GM23248 (cell line): Measurements from ENCODE around the gene TMEM38A. TPM values are rescaled to one million over a fixed set of nuclear protein-coding genes. Genes with fewer than 3 reads are reported as not detected.
A peak's percentile ranks its signal among the peaks of the same experiment; 100 is the strongest.

Source experiments
- DNase-seq: peaks from one replicate; pipeline ENCODE4 v3.0.0-alpha.2; 2015
- H2AFZ ChIP-seq: fragments of 200-600 bp; sonication (generic); 2 replicates; pipeline ENCODE4 v1.6.1; 2016; ENCODE audit warnings: antibody characterized with exemption
- H3F3A ChIP-seq: fragments of 200-600 bp; sonication (generic); 2 replicates; pipeline ENCODE4 v1.6.1; 2016; ENCODE audit warnings: mild to moderate bottlenecking, antibody characterized with exemption, mixed run types; ENCODE audit not compliant: insufficient read depth
- H3K27ac ChIP-seq: fragments of 200-600 bp; sonication (generic); 2 replicates; pipeline ENCODE4 v1.5.1; 2016; ENCODE audit warnings: mild to moderate bottlenecking
- H3K27me3 ChIP-seq: fragments of 200-600 bp; sonication (generic); replicated peaks from 2 replicates; pipeline ENCODE4 v1.6.1; 2016; ENCODE audit warnings: mild to moderate bottlenecking; ENCODE audit not compliant: insufficient read depth
- H3K36me3 ChIP-seq: fragments of 200-600 bp; sonication (generic); 2 replicates; pipeline ENCODE4 v1.6.1; 2016; ENCODE audit warnings: low read depth, mild to moderate bottlenecking
- H3K4me1 ChIP-seq: fragments of 200-600 bp; sonication (generic); 2 replicates; pipeline ENCODE4 v1.6.1; 2016; ENCODE audit warnings: mild to moderate bottlenecking; ENCODE audit not compliant: insufficient read depth
- H3K4me2 ChIP-seq: fragments of 200-600 bp; sonication (generic); one replicate; pipeline ENCODE4 v1.6.1; 2016; ENCODE audit warnings: mild to moderate bottlenecking; ENCODE audit not compliant: unreplicated experiment
- H3K4me3 ChIP-seq: fragments of 200-600 bp; sonication (generic); 2 replicates; pipeline ENCODE4 v1.5.1; 2016; ENCODE audit warnings: mild to moderate bottlenecking
- H3K79me2 ChIP-seq: fragments of 200-600 bp; sonication (generic); 2 replicates; pipeline ENCODE4 v1.6.1; 2016; ENCODE audit warnings: mild to moderate bottlenecking; ENCODE audit not compliant: insufficient read depth
- H3K9ac ChIP-seq: fragments of 200-600 bp; sonication (generic); 2 replicates; pipeline ENCODE4 v1.6.1; 2016; ENCODE audit warnings: mild to moderate bottlenecking
- H3K9me2 ChIP-seq: fragments of 200-600 bp; sonication (generic); 2 replicates; pipeline ENCODE4 v1.6.1; 2016; ENCODE audit warnings: mixed run types, mild to moderate bottlenecking, moderate library complexity; ENCODE audit not compliant: insufficient read depth
- H3K9me3 ChIP-seq: fragments of 200-600 bp; sonication (generic); one replicate; pipeline ENCODE4 v1.6.1; 2017; ENCODE audit warnings: low read depth
- H4K20me1 ChIP-seq: fragments of 200-600 bp; sonication (generic); 2 replicates; pipeline ENCODE4 v1.6.0; 2016; ENCODE audit not compliant: insufficient read depth
- EZH2 ChIP-seq: fragments of 200-600 bp; sonication (generic); IDR thresholded peaks from 2 replicates; pipeline ENCODE4 v1.6.1; 2018; ENCODE audit warnings: antibody characterized with exemption, mild to moderate bottlenecking; ENCODE audit not compliant: insufficient read depth, poor library complexity, severe bottlenecking
- EZH2phosphoT487 ChIP-seq: fragments of 200-600 bp; sonication (generic); IDR thresholded peaks from 2 replicates; pipeline ENCODE4 v1.6.1; 2018; ENCODE audit warnings: antibody characterized with exemption, moderate library complexity, mild to moderate bottlenecking, low read depth; ENCODE audit not compliant: insufficient read depth
- WGBS, 2 experiments: methylation state at CpG; one replicate each; pipeline ENCODE4 v1.1.6; 2015 to 2017; ENCODE audit warnings: low lambda C conversion rate in 2 of 2, low coverage in 1 of 2; ENCODE audit errors: missing lambda C conversion rate in 2 of 2; 5-methylcytosine and 5-hydroxymethylcytosine counted together
- in situ Hi-C: fragments of 300-500 bp; cut with MboI; formaldehyde crosslinking; loops from 2 replicates; pipeline ENCODE4 v1.15.0; 2020
- polyA plus RNA-seq: library from polyadenylated mRNA; unstranded; fragments of >200 nt; fragmentation: Nextera tagmentation; extraction: Ambion mirVana; gene quantifications from 2 replicates; pipeline ENCODE4 v1.2.1, GENCODE V29; 2016
- total RNA-seq: library from RNA; depleted of rRNA; stranded (reverse); fragments of >200 nt; shearing (Covaris generic); gene quantifications from 2 replicates; pipeline ENCODE4 v1.2.3, GENCODE V29; 2014

The TMEM38A gene
- total and polyA plus RNA-seq, 2 experiments from 2014 or later: 1.3 to 1.6 TPM

- Histone ChIP-seq H3K4me3 (no peak overlapping the region), H3K9me2 (no peaks in the 10 kb centered on the region), H3F3A (peaks cover 14% of the 10 kb centered on the region), H2AFZ (no peak overlapping the region), H3K27me3 (no peaks in the 10 kb centered on the region), H3K4me1 (peaks cover 8% of the 10 kb centered on the region), H3K9ac (no peak overlapping the region), H3K4me2 (no peak overlapping the region), H3K9me3 (no peaks in the 10 kb centered on the region), H3K27ac (no peak overlapping the region), H3K79me2 (peaks cover 75% of the 10 kb centered on the region), H4K20me1 (peaks cover 32% of the 10 kb centered on the region; the same call in 1 of the 2 replicates), H3K36me3 (no peaks in the 10 kb centered on the region)
- no peak for DNase-seq
- in situ Hi-C loops: no loop called here
- no peak for TF ChIP-seq EZH2
- TF ChIP-seq EZH2phosphoT487: no peak
- 86 to 87% methylated on average over 16 of the region's 16 CpGs for WGBS, 2 experiments
Measured at GRCh38 chr19:16625163-16625958, 35.6 kb upstream of the TMEM38A start.

DNA sequence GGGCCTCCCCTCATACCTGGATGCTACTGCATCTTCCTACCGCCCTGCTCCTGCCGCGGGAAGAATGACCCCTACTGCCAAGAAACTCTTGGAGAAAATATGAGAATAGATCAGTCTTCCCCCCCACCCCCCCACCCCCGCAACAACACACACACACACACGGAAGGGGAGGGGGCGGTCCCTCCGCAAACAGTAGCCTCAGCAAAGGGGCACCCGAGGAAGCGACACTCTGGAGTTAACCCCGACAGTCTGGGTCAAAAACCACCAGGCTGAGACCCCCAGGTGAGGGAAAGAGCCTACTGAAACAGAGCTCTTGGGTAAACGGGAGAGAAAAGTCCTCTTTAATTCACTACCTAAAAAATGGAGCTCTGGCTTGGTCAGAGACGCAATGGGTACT, 34.1 kb upstream of the TMEM38A start:
- H3K27ac ChIP-seq: peak overlapping the region; percentile 72
- H3K9ac ChIP-seq: peak overlapping the region; percentile 92
- peaks cover 28% of the 10 kb centered on the region; the same call in 1 of the 2 replicates for H4K20me1 ChIP-seq
- no peaks in the 10 kb centered on the region for H3K36me3 ChIP-seq
- no peaks in the 10 kb centered on the region for H3K9me3 ChIP-seq
- peaks cover 14% of the 10 kb centered on the region for H3F3A ChIP-seq
- in situ Hi-C loops: no loop called here
- peak overlapping the region; percentile 95 for H3K4me2 ChIP-seq
- H3K4me3 ChIP-seq: peak overlapping the region; percentile 98
- peak; percentile 43 for DNase-seq
- H3K9me2 ChIP-seq: no peaks in the 10 kb centered on the region
- peaks cover 8% of the 10 kb centered on the region for H3K4me1 ChIP-seq
- 2% methylated on average over 12 of the region's 12 CpGs for WGBS, 2 experiments
- TF ChIP-seq EZH2 (no peak), EZH2phosphoT487 (no peak)
- peak overlapping the region; percentile 32; the same call in 1 of the 2 replicates for H2AFZ ChIP-seq
- H3K79me2 ChIP-seq: peaks cover 70% of the 10 kb centered on the region
- no peaks in the 10 kb centered on the region for H3K27me3 ChIP-seq

- Histone ChIP-seq H3K9me2 (no peaks in the 10 kb centered on the region), H3K27me3 (no peaks in the 10 kb centered on the region), H3K4me3 (peak overlapping the region; percentile 98), H3F3A (peaks cover 14% of the 10 kb centered on the region), H3K4me1 (peaks cover 8% of the 10 kb centered on the region), H4K20me1 (peaks cover 26% of the 10 kb centered on the region; the same call in 1 of the 2 replicates), H3K9ac (peak overlapping the region; percentile 92), H3K79me2 (peaks cover 70% of the 10 kb centered on the region), H3K27ac (peak overlapping the region; percentile 72), H3K4me2 (peak overlapping the region; percentile 95), H3K9me3 (no peaks in the 10 kb centered on the region), H2AFZ (peak overlapping the region; percentile 32), H3K36me3 (no peaks in the 10 kb centered on the region)
- WGBS, 2 experiments: 0 to 1% methylated on average over 28 to 51 of the region's 52 CpGs
- DNase-seq: peak; percentile 51
- TF ChIP-seq EZH2phosphoT487: no peak
- no peak for TF ChIP-seq EZH2
- in situ Hi-C loops: no loop called here
Measured at GRCh38 chr19:16627193-16627927, 33.6 kb upstream of the TMEM38A start.

GRCh38 chr19:16627928-16628182, 33.1 kb upstream of the TMEM38A start:
- no peak for DNase-seq
- H3K4me3 ChIP-seq: peak overlapping the region; percentile 98
- WGBS, 2 experiments: 0% methylated on average over 12 of the region's 38 CpGs; no CpG with 5 or more reads in 1 of the 2 experiments
- H3K79me2 ChIP-seq: peaks cover 70% of the 10 kb centered on the region
- TF ChIP-seq EZH2 (no peak), EZH2phosphoT487 (no peak)
- peak overlapping the region; percentile 95 for H3K4me2 ChIP-seq
- no peak overlapping the region for H2AFZ ChIP-seq
- peaks cover 2% of the 10 kb centered on the region; the same call in 1 of the 2 replicates for H3K36me3 ChIP-seq
- H3K27me3 ChIP-seq: no peaks in the 10 kb centered on the region
- H3K27ac ChIP-seq: peak overlapping the region; percentile 72
- H3K9ac ChIP-seq: peak overlapping the region; percentile 92
- H3K4me1 ChIP-seq: peaks cover 8% of the 10 kb centered on the region
- no peaks in the 10 kb centered on the region for H3K9me3 ChIP-seq
- in situ Hi-C loops: no loop called here
- no peaks in the 10 kb centered on the region for H3K9me2 ChIP-seq
- H4K20me1 ChIP-seq: peaks cover 25% of the 10 kb centered on the region; the same call in 1 of the 2 replicates
- peaks cover 14% of the 10 kb centered on the region for H3F3A ChIP-seq
